GM03348 (cell line): ENCODE measurements around the gene SPATA31A7.
"Not testable (repeated sequence)": the region's sequence is repeated elsewhere in the genome, so short reads cannot be mapped to it uniquely, and the experiment has no call there.

Source experiments
- DNase-seq: peaks from one replicate; pipeline ENCODE4 v3.0.0; 2012; ENCODE audit warnings: low spot score

SPATA31A7 gene

GRCh38 chr9:61189736-61190135 is at the start of gene SPATA31A7:
Gene SPATA31A7, plus strand, starts transcription at chr9:61190036. Its CDS starts 29 bp downstream, at chr9:61190065.
- not testable (repeated sequence) for DNase-seq

DNA sequence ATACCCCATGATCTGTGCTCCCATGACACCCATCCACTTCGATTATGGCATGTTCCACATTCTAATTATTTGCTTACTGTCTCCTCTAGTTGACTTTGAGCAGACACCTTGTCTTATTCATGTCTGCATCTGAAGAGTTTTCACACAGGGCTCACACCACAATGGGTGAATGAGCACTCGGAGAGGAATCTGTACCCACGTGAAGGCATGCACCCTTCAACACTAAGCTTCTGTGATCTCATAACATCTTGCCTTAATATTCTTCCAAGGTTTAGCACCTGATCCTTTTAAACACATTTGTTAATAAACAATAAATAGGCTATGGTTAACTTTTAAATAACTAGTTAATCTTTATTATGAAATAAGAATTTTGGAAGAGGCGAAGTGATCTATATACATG is 36.6 kb downstream of the SPATA31A7 start:
- not testable (repeated sequence) for DNase-seq
